HepG2 (cell line): Measurements from ENCODE around the gene RTEL1. TPM values are rescaled to one million over a fixed set of nuclear protein-coding genes. Genes with fewer than 3 reads are reported as not detected.
A peak's percentile ranks its signal among the peaks of the same experiment; 100 is the strongest.

Experiments used
- AKAP8 ChIP-seq: sonication (generic); formaldehyde crosslinking; IDR thresholded peaks from 2 replicates; pipeline ENCODE4 v1.5.1; 2020; ENCODE audit warnings: mild to moderate bottlenecking, missing genetic modification reagents
- CBX2 ChIP-seq, 2 experiments: fragments of 200-600 bp in 1 of 2; sonication (generic); formaldehyde crosslinking in 1 of 2; IDR thresholded peaks; 2 replicates each; pipeline versions ENCODE4 v1.7.0 to v1.8.1; 2018 to 2022; ENCODE audit warnings: low read depth in 2 of 2, low read length in 1 of 2, mild to moderate bottlenecking in 1 of 2, missing genetic modification reagents in 1 of 2
- CEBPB ChIP-seq: IDR thresholded peaks from 2 replicates; pipeline ENCODE4 v1.6.1; 2011; ENCODE audit warnings: low read depth, low read length, improper control_type of control experiment, borderline replicate concordance
- GPN1 ChIP-seq: sonication (generic); formaldehyde crosslinking; IDR thresholded peaks from 2 replicates; pipeline ENCODE4 v1.5.1; 2020; ENCODE audit warnings: missing genetic modification reagents, borderline replicate concordance
- IKZF1 ChIP-seq: fragments of 450-650 bp; IDR thresholded peaks from 2 replicates; pipeline ENCODE4 v1.7.1; 2016
- MEF2D ChIP-seq: sonication (generic); formaldehyde crosslinking; IDR thresholded peaks from 2 replicates; pipeline ENCODE4 v1.5.1; 2020; ENCODE audit warnings: mild to moderate bottlenecking, missing genetic modification reagents
- MEIS2 ChIP-seq: sonication (generic); formaldehyde crosslinking; IDR thresholded peaks from 2 replicates; pipeline ENCODE4 v1.9.0; 2021; ENCODE audit warnings: mild to moderate bottlenecking, missing genetic modification reagents
- NR2F6 ChIP-seq, 2 experiments: IDR thresholded peaks; 2 replicates each; pipeline ENCODE4 v1.6.1; 2016; ENCODE audit warnings: antibody characterized with exemption in 1 of 2, mild to moderate bottlenecking in 1 of 2
- PTBP1 ChIP-seq: fragments of 200-400 bp; formaldehyde crosslinking; IDR thresholded peaks from 2 replicates; pipeline ENCODE4 v1.6.1; 2018; ENCODE audit warnings: low read length, low read depth; ENCODE audit not compliant: poor library complexity, severe bottlenecking
- SOX6 ChIP-seq, 2 experiments: fragments of 450-650 bp in 1 of 2; sonication (generic) in 1 of 2; formaldehyde crosslinking in 1 of 2; IDR thresholded peaks; 2 replicates each; pipeline versions ENCODE4 v1.4.0 to v1.6.1; 2017 to 2020; ENCODE audit warnings: antibody characterized with exemption in 1 of 2, mild to moderate bottlenecking in 1 of 2, missing genetic modification reagents in 1 of 2
- SP140L ChIP-seq: sonication (generic); formaldehyde crosslinking; IDR thresholded peaks from 2 replicates; pipeline ENCODE4 v1.4.0; 2020; ENCODE audit warnings: missing genetic modification reagents, borderline replicate concordance
- THYN1 ChIP-seq: sonication (generic); formaldehyde crosslinking; IDR thresholded peaks from 2 replicates; pipeline ENCODE4 v1.8.1; 2023; ENCODE audit warnings: low read depth, mild to moderate bottlenecking, moderate library complexity, missing genetic modification reagents, borderline replicate concordance
- ZNF124 ChIP-seq: sonication (generic); formaldehyde crosslinking; IDR thresholded peaks from 2 replicates; pipeline ENCODE4 v1.4.0; 2020; ENCODE audit warnings: missing genetic modification reagents
- ZNF225 ChIP-seq: sonication (generic); formaldehyde crosslinking; IDR thresholded peaks from 2 replicates; pipeline ENCODE4 v1.4.0; 2020; ENCODE audit warnings: mild to moderate bottlenecking, missing genetic modification reagents
- ZNF333 ChIP-seq: sonication (generic); formaldehyde crosslinking; IDR thresholded peaks from 2 replicates; pipeline ENCODE4 v1.4.0; 2020; ENCODE audit warnings: mild to moderate bottlenecking, missing genetic modification reagents, borderline replicate concordance
- ZNF354B ChIP-seq: sonication (generic); formaldehyde crosslinking; IDR thresholded peaks from 2 replicates; pipeline ENCODE4 v1.8.0; 2022; ENCODE audit warnings: mild to moderate bottlenecking, missing genetic modification reagents
- ZNF616 ChIP-seq: sonication (generic); formaldehyde crosslinking; IDR thresholded peaks from 2 replicates; pipeline ENCODE4 v1.5.0; 2020; ENCODE audit warnings: low read depth, mild to moderate bottlenecking, missing genetic modification reagents
- ZNF7 ChIP-seq: IDR thresholded peaks from 2 replicates; pipeline ENCODE4 v1.6.1; 2016; ENCODE audit warnings: missing biosample characterization, missing genetic modification reagents
- ZNF747 ChIP-seq: sonication (generic); formaldehyde crosslinking; IDR thresholded peaks from 2 replicates; pipeline ENCODE4 v1.8.1; 2023; ENCODE audit warnings: missing genetic modification reagents, mild to moderate bottlenecking, borderline replicate concordance
- ZNF83 ChIP-seq: sonication (generic); formaldehyde crosslinking; IDR thresholded peaks from 2 replicates; pipeline ENCODE4 v1.4.0; 2020; ENCODE audit warnings: missing genetic modification reagents, mild to moderate bottlenecking, borderline replicate concordance
- polyA plus RNA-seq, 8 experiments: library from polyadenylated mRNA; depleted of rRNA in 3 of 8; stranded (reverse) in 7 of 8; unstranded in 1 of 8; fragments of >200 nt; fragmentation: Illumina TruSeq in 4 of 8; extraction: Trizol in 4 of 8; gene quantifications; 2 replicates each; pipeline versions ENCODE4 v1.2.1 to v1.2.3, GENCODE V29; 2011 to 2016; ENCODE audit warnings: low read depth in 4 of 8, missing spikeins in 1 of 8, mixed read lengths in 1 of 8; ENCODE audit not compliant: insufficient read depth in 1 of 8
- total RNA-seq, 5 experiments: library from RNA; depleted of rRNA; stranded (reverse); fragments of >200 nt; fragmentation: Illumina TruSeq; extraction: Trizol; gene quantifications; 2 replicates each; pipeline ENCODE4 v1.2.3, GENCODE V29; 2016; ENCODE audit warnings: low read depth in 1 of 5
- TF ChIP-seq, protein P1 (sequence below): sonication (generic); formaldehyde crosslinking; IDR thresholded peaks from 2 replicates; pipeline ENCODE4 v1.4.0; 2020; ENCODE audit warnings: mild to moderate bottlenecking, missing genetic modification reagents
- TF ChIP-seq, protein P2 (sequence below): sonication (generic); formaldehyde crosslinking; IDR thresholded peaks from 2 replicates; pipeline ENCODE4 v1.8.0; 2022; ENCODE audit warnings: missing genetic modification reagents, mild to moderate bottlenecking, moderate library complexity, borderline replicate concordance
- TF ChIP-seq, protein P3 (sequence below): sonication (generic); formaldehyde crosslinking; IDR thresholded peaks from 2 replicates; pipeline ENCODE4 v1.5.0; 2020; ENCODE audit warnings: mild to moderate bottlenecking, missing genetic modification reagents

The RTEL1 gene
- total and polyA plus RNA-seq, 2 of the 13 experiments (the other 11 are each of a cell fraction or from before 2014, with no cell fraction given) = 21.8 to 36.4 TPM

DNA sequence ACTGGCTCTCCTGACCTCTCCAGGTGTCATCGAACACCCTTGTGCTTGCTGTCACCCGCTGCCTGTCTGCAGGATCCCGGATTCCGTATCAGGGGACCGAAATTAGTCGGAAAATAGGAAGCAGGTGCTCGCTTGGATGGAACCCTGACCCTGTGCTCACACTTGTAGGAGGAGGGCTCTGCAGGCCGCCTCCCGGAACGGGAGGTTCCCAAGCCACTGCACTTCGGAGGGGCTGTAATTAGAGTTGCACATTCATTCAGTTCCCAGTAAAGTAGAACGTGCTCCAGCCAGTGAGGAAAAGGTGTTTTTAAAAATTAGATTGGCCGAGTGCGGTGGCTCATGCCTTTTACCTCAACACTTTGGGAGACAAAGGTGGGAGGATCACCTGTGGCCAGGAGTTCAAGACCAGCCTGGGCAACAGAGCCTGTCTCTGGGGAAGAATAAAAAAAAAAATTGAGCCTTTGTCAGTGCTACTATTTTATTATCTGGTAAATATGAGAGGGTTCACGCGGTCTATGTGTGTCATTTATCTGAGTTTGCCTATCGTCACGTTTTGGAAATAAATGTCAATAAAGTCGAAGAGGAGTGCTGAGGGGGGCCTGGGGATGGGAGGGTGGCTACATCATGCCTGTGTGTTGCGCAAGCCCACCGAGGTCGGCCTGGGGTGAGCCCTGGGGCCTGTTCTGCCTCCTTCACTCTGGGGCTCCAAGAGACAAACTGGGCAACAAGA lies 29.7 kb upstream of the RTEL1 start (continued):
- TF ChIP-seq, protein P1, sequence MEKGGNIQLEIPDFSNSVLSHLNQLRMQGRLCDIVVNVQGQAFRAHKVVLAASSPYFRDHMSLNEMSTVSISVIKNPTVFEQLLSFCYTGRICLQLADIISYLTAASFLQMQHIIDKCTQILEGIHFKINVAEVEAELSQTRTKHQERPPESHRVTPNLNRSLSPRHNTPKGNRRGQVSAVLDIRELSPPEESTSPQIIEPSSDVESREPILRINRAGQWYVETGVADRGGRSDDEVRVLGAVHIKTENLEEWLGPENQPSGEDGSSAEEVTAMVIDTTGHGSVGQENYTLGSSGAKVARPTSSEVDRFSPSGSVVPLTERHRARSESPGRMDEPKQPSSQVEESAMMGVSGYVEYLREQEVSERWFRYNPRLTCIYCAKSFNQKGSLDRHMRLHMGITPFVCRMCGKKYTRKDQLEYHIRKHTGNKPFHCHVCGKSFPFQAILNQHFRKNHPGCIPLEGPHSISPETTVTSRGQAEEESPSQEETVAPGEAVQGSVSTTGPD (CRISPR knock-in tag) = no peak
- TF ChIP-seq PTBP1 (peak; percentile 86), SOX6 (IDR thresholded peaks at IDR 0.05) (no peak), SOX6 (CRISPR knock-in tag; IDR thresholded peaks at IDR 0.05) (peak; percentile 67), THYN1 (CRISPR knock-in tag) (peak; percentile 98; the same call in 1 of the 2 replicates), SP140L (CRISPR knock-in tag) (peak; percentile 95; the same call in 1 of the 2 replicates), MEF2D (CRISPR knock-in tag) (peak; percentile 95), AKAP8 (CRISPR knock-in tag) (peak; percentile 77; the same call in 1 of the 2 replicates), GPN1 (no peak), NR2F6 (IDR thresholded peaks at IDR 0.05) (peak; percentile 80), NR2F6 (CRISPR knock-in tag; IDR thresholded peaks at IDR 0.05) (peak; percentile 90), ZNF333 (CRISPR knock-in tag) (no peak), ZNF124 (CRISPR knock-in tag) (peak; percentile 99), MEIS2 (CRISPR knock-in tag) (peak; percentile 70; the same call in 1 of the 2 replicates), ZNF616 (CRISPR knock-in tag) (no peak), ZNF747 (CRISPR knock-in tag) (peak; percentile 92), ZNF354B (peak; percentile 95; the same call in 1 of the 2 replicates), CBX2 (IDR thresholded peaks at IDR 0.05; ENCODE audit: low read depth, low read length) (no peak), CBX2 (CRISPR knock-in tag; IDR thresholded peaks at IDR 0.05; ENCODE audit: low read depth) (no peak; the same call in 1 of the 2 replicates), CEBPB (peak; percentile 99), ZNF7 (CRISPR knock-in tag) (peak; percentile 77), ZNF83 (CRISPR knock-in tag) (peak; percentile 73; the same call in 1 of the 2 replicates), ZNF225 (CRISPR knock-in tag) (no peak), IKZF1 (no peak)
- TF ChIP-seq, protein P2, sequence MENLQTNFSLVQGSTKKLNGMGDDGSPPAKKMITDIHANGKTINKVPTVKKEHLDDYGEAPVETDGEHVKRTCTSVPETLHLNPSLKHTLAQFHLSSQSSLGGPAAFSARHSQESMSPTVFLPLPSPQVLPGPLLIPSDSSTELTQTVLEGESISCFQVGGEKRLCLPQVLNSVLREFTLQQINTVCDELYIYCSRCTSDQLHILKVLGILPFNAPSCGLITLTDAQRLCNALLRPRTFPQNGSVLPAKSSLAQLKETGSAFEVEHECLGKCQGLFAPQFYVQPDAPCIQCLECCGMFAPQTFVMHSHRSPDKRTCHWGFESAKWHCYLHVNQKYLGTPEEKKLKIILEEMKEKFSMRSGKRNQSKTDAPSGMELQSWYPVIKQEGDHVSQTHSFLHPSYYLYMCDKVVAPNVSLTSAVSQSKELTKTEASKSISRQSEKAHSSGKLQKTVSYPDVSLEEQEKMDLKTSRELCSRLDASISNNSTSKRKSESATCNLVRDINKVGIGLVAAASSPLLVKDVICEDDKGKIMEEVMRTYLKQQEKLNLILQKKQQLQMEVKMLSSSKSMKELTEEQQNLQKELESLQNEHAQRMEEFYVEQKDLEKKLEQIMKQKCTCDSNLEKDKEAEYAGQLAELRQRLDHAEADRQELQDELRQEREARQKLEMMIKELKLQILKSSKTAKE (CRISPR knock-in tag) = peak; percentile 14; the same call in 1 of the 2 replicates
- TF ChIP-seq, protein P3, sequence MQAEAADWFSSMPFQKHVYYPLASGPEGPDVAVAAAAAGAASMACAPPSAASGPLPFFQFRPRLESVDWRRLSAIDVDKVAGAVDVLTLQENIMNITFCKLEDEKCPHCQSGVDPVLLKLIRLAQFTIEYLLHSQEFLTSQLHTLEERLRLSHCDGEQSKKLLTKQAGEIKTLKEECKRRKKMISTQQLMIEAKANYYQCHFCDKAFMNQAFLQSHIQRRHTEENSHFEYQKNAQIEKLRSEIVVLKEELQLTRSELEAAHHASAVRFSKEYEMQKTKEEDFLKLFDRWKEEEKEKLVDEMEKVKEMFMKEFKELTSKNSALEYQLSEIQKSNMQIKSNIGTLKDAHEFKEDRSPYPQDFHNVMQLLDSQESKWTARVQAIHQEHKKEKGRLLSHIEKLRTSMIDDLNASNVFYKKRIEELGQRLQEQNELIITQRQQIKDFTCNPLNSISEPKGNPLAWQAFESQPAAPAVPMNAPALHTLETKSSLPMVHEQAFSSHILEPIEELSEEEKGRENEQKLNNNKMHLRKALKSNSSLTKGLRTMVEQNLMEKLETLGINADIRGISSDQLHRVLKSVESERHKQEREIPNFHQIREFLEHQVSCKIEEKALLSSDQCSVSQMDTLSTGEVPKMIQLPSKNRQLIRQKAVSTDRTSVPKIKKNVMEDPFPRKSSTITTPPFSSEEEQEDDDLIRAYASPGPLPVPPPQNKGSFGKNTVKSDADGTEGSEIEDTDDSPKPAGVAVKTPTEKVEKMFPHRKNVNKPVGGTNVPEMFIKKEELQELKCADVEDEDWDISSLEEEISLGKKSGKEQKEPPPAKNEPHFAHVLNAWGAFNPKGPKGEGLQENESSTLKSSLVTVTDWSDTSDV (CRISPR knock-in tag) = no peak
